Smooth muscle cell (in vitro differentiated cells): ENCODE data around the gene TRPV2. TPM values are rescaled to one million over a fixed set of nuclear protein-coding genes. Genes with fewer than 3 reads are reported as not detected.

Experiments
- DNase-seq: peaks from one replicate; lab custom pipeline; 2025; ENCODE audit not compliant: unreplicated experiment; lab: John Stamatoyannopoulos, UW
- H2AFZ ChIP-seq: fragments of 200-600 bp; sonication (generic); 2 replicates; pipeline ENCODE4 v1.6.0; 2016; ENCODE audit warnings: antibody characterized with exemption, low read depth, mild to moderate bottlenecking
- H3F3A ChIP-seq: fragments of 200-600 bp; sonication (generic); 2 replicates; pipeline ENCODE4 v1.6.0; 2017; ENCODE audit warnings: antibody characterized with exemption, low read depth
- H3K27ac ChIP-seq: fragments of 200-600 bp; sonication (generic); 2 replicates; pipeline ENCODE4 v1.5.1; 2016; ENCODE audit warnings: low read depth, mild to moderate bottlenecking
- H3K27me3 ChIP-seq: fragments of 200-600 bp; sonication (generic); 2 replicates; pipeline ENCODE4 v1.6.1; 2016; ENCODE audit warnings: low read depth, mild to moderate bottlenecking
- H3K36me3 ChIP-seq: fragments of 200-600 bp; sonication (generic); 2 replicates; pipeline ENCODE4 v1.5.1; 2016; ENCODE audit warnings: low read depth
- H3K4me1 ChIP-seq: fragments of 200-600 bp; sonication (generic); 2 replicates; pipeline ENCODE4 v1.5.1; 2016; ENCODE audit warnings: low read depth
- H3K4me2 ChIP-seq: fragments of 200-600 bp; sonication (generic); 2 replicates; pipeline ENCODE4 v1.6.0; 2016; ENCODE audit warnings: mild to moderate bottlenecking
- H3K4me3 ChIP-seq: fragments of 200-600 bp; sonication (generic); 2 replicates; pipeline ENCODE4 v1.5.1; 2016; ENCODE audit warnings: mild to moderate bottlenecking
- H3K79me2 ChIP-seq: fragments of 200-600 bp; sonication (generic); 2 replicates; pipeline ENCODE4 v1.6.0; 2016; ENCODE audit warnings: low read depth, mild to moderate bottlenecking
- H3K9ac ChIP-seq: fragments of 200-600 bp; sonication (generic); 2 replicates; pipeline ENCODE4 v1.6.0; 2016; ENCODE audit warnings: low read depth
- H3K9me3 ChIP-seq: fragments of 200-600 bp; sonication (generic); replicated peaks from 2 replicates; pipeline ENCODE4 v1.5.1; 2016; ENCODE audit warnings: low read depth
- H4K20me1 ChIP-seq: fragments of 200-600 bp; sonication (generic); 2 replicates; pipeline ENCODE4 v1.6.0; 2016; ENCODE audit warnings: low read depth
- WGBS: methylation state at CpG from one replicate; pipeline ENCODE4 v1.1.7; 2016; ENCODE audit warnings: low lambda C conversion rate; 5-methylcytosine and 5-hydroxymethylcytosine counted together
- polyA plus RNA-seq: library from polyadenylated mRNA; unstranded; fragments of >200 nt; fragmentation: Nextera tagmentation; extraction: Ambion mirVana; gene quantifications from 2 replicates; pipeline ENCODE4 v1.2.1, GENCODE V29; 2016
- total RNA-seq: library from RNA; depleted of rRNA; stranded (reverse); fragments of >200 nt; gene quantifications from 2 replicates; pipeline ENCODE4 v1.2.3, GENCODE V29; 2014
- TF ChIP-seq, protein P1 (sequence below): fragments of 200-600 bp; sonication (generic); IDR thresholded peaks from 2 replicates; pipeline ENCODE4 v1.5.1; 2017; ENCODE audit warnings: borderline replicate concordance, mild to moderate bottlenecking, antibody characterized with exemption; ENCODE audit not compliant: insufficient read depth, poor library complexity, severe bottlenecking

Gene TRPV2
- total and polyA plus RNA-seq, 2 experiments from 2014 or later = 58.0 to 92.9 TPM

DNA sequence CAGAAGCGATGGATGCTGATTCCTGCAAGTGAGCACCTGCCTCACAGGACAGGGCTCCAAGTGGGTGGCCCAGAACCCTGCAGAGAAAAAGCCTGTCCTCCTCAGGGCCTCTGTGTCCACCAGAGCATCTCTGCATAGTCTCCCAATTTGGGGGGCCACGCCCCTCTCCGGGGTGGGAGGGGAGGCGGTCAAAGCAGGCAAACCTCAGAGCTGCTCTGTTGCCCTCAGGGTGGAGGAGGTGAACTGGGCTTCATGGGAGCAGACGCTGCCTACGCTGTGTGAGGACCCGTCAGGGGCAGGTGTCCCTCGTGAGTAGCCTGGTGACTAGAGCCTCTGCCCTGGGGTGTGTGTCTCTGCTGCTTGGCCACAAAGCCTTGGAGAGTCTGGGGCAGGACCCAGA, 19.3 kb downstream of the TRPV2 start:
- Histone ChIP-seq H3K27me3 (no peaks in the 10 kb centered on the region), H3K9me3 (no peaks in the 10 kb centered on the region), H4K20me1 (peaks cover 3% of the 10 kb centered on the region), H3K9ac (no peak overlapping the region), H3K36me3 (no peaks in the 10 kb centered on the region), H2AFZ (no peak overlapping the region), H3K4me1 (peaks cover 6% of the 10 kb centered on the region), H3K4me2 (no peak overlapping the region), H3K27ac (no peak overlapping the region), H3F3A (peaks cover 4% of the 10 kb centered on the region), H3K4me3 (no peak overlapping the region), H3K79me2 (peaks cover 7% of the 10 kb centered on the region)
- TF ChIP-seq, protein P1, sequence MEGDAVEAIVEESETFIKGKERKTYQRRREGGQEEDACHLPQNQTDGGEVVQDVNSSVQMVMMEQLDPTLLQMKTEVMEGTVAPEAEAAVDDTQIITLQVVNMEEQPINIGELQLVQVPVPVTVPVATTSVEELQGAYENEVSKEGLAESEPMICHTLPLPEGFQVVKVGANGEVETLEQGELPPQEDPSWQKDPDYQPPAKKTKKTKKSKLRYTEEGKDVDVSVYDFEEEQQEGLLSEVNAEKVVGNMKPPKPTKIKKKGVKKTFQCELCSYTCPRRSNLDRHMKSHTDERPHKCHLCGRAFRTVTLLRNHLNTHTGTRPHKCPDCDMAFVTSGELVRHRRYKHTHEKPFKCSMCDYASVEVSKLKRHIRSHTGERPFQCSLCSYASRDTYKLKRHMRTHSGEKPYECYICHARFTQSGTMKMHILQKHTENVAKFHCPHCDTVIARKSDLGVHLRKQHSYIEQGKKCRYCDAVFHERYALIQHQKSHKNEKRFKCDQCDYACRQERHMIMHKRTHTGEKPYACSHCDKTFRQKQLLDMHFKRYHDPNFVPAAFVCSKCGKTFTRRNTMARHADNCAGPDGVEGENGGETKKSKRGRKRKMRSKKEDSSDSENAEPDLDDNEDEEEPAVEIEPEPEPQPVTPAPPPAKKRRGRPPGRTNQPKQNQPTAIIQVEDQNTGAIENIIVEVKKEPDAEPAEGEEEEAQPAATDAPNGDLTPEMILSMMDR = no peak
- DNase-seq = no peak
- WGBS = 66% methylated on average over 8 of the region's 8 CpGs

DNA sequence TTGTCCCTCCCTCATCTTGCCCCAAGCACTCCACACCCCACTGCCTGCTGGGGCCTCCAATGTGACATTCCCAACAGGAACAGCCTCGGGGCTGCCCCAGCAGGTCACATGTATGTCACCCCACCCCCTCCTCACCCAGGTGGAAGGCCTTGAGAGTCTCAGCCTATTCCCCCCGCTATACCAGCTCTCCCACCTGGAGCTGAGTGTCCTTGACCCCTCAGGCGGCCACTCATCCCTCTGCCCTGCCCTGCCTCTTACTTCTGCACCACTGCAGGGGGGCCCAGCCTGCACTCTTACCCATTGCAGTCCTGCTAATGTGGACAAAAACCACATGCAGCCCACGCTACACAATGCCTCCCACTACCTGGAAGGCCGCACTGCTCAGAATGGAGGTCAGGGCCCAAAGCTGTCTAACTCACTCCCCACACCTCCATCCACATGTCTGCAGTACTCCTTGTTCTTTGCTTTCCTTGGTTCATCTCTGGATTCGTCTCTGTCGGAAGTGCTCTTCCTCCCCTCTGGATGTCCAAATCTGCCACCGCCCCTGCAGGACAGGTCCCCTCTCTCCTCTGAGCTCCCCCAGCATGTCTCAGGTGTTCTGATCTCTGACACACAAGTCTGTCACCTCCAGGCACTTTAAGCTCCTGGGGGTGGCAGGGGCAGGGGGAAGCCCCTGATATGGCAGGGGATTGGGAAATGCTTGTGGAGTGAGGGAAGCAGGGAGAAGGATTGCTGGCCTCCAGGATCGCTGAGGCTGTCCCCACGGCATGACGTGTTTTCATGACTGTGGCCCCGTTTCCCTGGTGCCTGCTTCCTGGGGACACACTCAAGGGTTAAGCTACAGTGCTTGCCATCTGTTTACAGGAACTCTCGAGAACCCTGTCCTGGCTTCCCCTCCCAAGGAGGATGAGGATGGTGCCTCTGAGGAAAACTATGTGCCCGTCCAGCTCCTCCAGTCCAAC, 20.8 kb downstream of the TRPV2 start:
- 84% methylated on average over 14 of the region's 14 CpGs for WGBS
- H3K4me2 ChIP-seq = no peak overlapping the region
- no peak for DNase-seq

DNA sequence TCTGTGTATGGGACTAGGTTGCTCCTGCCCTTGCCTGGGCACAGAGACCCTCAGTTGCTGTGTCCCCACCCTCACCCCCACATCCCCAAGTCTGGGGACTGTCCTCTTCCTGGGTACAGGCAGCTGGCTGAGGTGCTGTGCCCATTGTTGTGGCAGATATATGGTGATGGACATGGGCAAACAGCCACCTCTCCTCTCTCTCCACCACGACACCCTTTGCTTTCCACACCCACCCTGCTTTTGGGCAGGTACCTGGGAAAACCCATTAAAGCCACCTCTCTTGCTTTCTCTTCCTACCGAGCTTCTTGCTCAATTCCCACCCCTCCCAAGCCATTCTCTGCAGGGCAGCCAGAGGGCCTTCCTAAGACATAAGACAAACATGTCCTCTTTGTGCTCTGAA, 21.7 kb downstream of the TRPV2 start:
- Histone ChIP-seq H3K4me1 (peaks cover 30% of the 10 kb centered on the region), H3K27ac (no peak overlapping the region), H3K79me2 (peaks cover 30% of the 10 kb centered on the region), H3K4me3 (no peak overlapping the region), H3K36me3 (peaks cover 5% of the 10 kb centered on the region), H2AFZ (no peak overlapping the region), H3K9me3 (no peaks in the 10 kb centered on the region), H3F3A (peaks cover 23% of the 10 kb centered on the region), H3K27me3 (no peaks in the 10 kb centered on the region), H4K20me1 (peaks cover 27% of the 10 kb centered on the region), H3K4me2 (no peak overlapping the region), H3K9ac (no peak overlapping the region)
- WGBS = 80% methylated on average over 2 of the region's 2 CpGs
- TF ChIP-seq, protein P1 = no peak
- DNase-seq = no peak

More for the DNA sequence above, 20.8 kb downstream of the TRPV2 start:
- peaks cover 22% of the 10 kb centered on the region for H3K79me2 ChIP-seq
- H3K27me3 ChIP-seq = no peaks in the 10 kb centered on the region
- H3F3A ChIP-seq = peaks cover 17% of the 10 kb centered on the region
- TF ChIP-seq, protein P1 = no peak
- no peak overlapping the region for H3K9ac ChIP-seq
- H2AFZ ChIP-seq = no peak overlapping the region
- peaks cover 22% of the 10 kb centered on the region for H3K4me1 ChIP-seq
- no peak overlapping the region for H3K27ac ChIP-seq
- no peaks in the 10 kb centered on the region for H3K9me3 ChIP-seq
- peaks cover 19% of the 10 kb centered on the region for H4K20me1 ChIP-seq
- no peak overlapping the region for H3K4me3 ChIP-seq
- H3K36me3 ChIP-seq = no peaks in the 10 kb centered on the region
